Thyroid gland (tissue), 4 donors: ENCODE measurements around the gene RYR2. TPM values are rescaled to one million over a fixed set of nuclear protein-coding genes. Genes with fewer than 3 reads are reported as not detected.

Experiments
- DNase-seq, 2 donors: peaks; one replicate each; pipeline ENCODE4 v3.0.0-alpha.2; 2019
- H3K27ac ChIP-seq, 3 donors: fragments of 200-600 bp; sonication (generic); 1 replicate in 2 of 3; 2 replicates in 1 of 3; pipeline ENCODE4 v1.5.1; 2016 to 2019; ENCODE audit warnings: mild to moderate bottlenecking in 1 of 3, moderate library complexity in 1 of 3
- H3K27me3 ChIP-seq: fragments of 200-600 bp; sonication (generic); one replicate; pipeline ENCODE4 v1.5.1; 2019
- H3K36me3 ChIP-seq, 2 donors: fragments of 200-600 bp; sonication (generic); one replicate each; pipeline ENCODE4 v1.5.1; 2016 to 2019
- H3K4me1 ChIP-seq, 2 donors: fragments of 200-600 bp; sonication (generic); one replicate each; pipeline ENCODE4 v1.5.1; 2017 to 2019
- H3K4me3 ChIP-seq, 3 donors: fragments of 200-600 bp; sonication (generic); replicated peaks in 1 of 3; 1 replicate in 2 of 3; 2 replicates in 1 of 3; pipeline ENCODE4 v1.5.1; 2016; ENCODE audit warnings: mild to moderate bottlenecking in 1 of 3
- H3K9me3 ChIP-seq: fragments of 200-600 bp; sonication (generic); one replicate; pipeline ENCODE4 v1.5.1; 2017
- POLR2A ChIP-seq, 2 donors: fragments of 450-650 bp; IDR thresholded peaks; one replicate each; pipeline ENCODE4 v1.6.1; 2017; ENCODE audit warnings: antibody characterized with exemption in 2 of 2, mild to moderate bottlenecking in 2 of 2, moderate library complexity in 1 of 2
- WGBS, 2 donors: methylation state at CpG; one replicate each; pipeline ENCODE4 v1.1.5; 2017; 5-methylcytosine and 5-hydroxymethylcytosine counted together
- intact Hi-C: fragments of 100-400 bp; cut with DNase I; formaldehyde crosslinking; loops from one replicate; pipeline ENCODE4 v1.15.1; 2023
- total RNA-seq, 4 donors: library from RNA; depleted of rRNA; stranded (reverse); fragments of >200 nt; gene quantifications; one replicate each; pipeline ENCODE4 v1.2.3, GENCODE V29; 2016
- TF ChIP-seq, protein P1 (sequence below), 6 experiments: fragments of 200-600 bp in 3 of 6; fragments of 450-650 bp in 3 of 6; sonication (generic) in 3 of 6; IDR thresholded peaks; one replicate each; pipeline ENCODE4 v1.5.1; 2016 to 2019; ENCODE audit warnings: antibody characterized with exemption in 6 of 6, mild to moderate bottlenecking in 2 of 6, inconsistent platforms in 1 of 6, moderate library complexity in 1 of 6

RYR2 gene
- total RNA-seq, 4 donors from 2014 or later = 6.6 to 31.8 (median 28.2) TPM

DNA sequence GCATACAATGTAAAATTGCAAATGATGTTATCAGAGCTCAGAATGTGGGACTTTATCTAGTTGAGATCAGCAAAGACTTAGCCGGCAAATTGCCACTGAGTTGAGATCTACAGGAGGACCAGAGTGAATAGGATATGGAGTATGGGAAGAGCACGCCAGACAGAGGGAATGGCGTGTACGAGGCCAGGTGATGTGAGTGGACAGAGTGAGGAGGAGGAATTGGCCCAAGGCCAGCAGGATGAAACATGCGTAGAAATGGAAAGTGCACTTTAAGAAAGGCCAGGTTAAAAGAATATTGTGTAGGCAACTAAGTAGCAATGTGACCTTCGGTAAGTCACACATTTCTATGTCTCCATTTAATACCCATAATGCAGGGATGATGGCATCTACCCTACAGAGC lies 637.7 kb downstream of the RYR2 start:
- H3K4me3 ChIP-seq = no peak overlapping the region
- 90 to 95% methylated on average over 6 of the region's 6 CpGs for WGBS, 2 donors
- H3K36me3 ChIP-seq = no peaks in the 10 kb centered on the region
- no peaks in the 10 kb centered on the region for H3K27me3 ChIP-seq
- DNase-seq = no peak
- TF ChIP-seq, protein P1, sequence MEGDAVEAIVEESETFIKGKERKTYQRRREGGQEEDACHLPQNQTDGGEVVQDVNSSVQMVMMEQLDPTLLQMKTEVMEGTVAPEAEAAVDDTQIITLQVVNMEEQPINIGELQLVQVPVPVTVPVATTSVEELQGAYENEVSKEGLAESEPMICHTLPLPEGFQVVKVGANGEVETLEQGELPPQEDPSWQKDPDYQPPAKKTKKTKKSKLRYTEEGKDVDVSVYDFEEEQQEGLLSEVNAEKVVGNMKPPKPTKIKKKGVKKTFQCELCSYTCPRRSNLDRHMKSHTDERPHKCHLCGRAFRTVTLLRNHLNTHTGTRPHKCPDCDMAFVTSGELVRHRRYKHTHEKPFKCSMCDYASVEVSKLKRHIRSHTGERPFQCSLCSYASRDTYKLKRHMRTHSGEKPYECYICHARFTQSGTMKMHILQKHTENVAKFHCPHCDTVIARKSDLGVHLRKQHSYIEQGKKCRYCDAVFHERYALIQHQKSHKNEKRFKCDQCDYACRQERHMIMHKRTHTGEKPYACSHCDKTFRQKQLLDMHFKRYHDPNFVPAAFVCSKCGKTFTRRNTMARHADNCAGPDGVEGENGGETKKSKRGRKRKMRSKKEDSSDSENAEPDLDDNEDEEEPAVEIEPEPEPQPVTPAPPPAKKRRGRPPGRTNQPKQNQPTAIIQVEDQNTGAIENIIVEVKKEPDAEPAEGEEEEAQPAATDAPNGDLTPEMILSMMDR (IDR thresholded peaks at IDR 0.05) = no peak
- TF ChIP-seq POLR2A (IDR thresholded peaks at IDR 0.05) = no peak
- intact Hi-C loops = loop anchor here (5.0 kb wide), 1 partner anchor 123 kb away; no protein-coding TSS in a partner anchor
- no peak overlapping the region for H3K27ac ChIP-seq
- no peaks in the 10 kb centered on the region for H3K4me1 ChIP-seq
- H3K9me3 ChIP-seq = no peaks in the 10 kb centered on the region

DNA sequence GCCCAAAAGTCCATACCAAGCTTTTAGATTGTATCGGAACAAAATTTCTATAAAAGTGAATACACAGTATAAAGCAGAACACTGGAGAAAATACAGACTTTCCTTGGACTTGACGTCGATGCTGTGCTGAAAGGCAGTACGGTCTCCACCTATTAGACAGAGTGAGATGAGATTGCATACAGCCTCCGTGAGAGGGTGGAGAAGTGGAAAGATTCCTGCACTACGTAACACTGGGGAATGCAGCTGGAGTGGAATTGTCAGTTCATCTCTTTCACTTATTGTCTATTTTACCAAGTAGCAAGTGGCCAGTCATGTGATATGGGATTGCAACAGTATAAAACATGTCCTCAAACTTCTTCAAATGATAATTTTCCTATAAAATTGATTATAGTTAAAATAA lies 639.2 kb downstream of the RYR2 start:
- WGBS, 2 donors = 82 to 87% methylated on average over 6 of the region's 6 CpGs
- H3K36me3 ChIP-seq = no peaks in the 10 kb centered on the region
- intact Hi-C loops = loop anchor here (5.0 kb wide), 1 partner anchor 121 kb away; no protein-coding TSS in a partner anchor
- no peak overlapping the region for H3K4me3 ChIP-seq
- no peak for TF ChIP-seq POLR2A (IDR thresholded peaks at IDR 0.05)
- H3K27me3 ChIP-seq = no peaks in the 10 kb centered on the region
- H3K27ac ChIP-seq = no peak overlapping the region
- no peak for DNase-seq
- no peaks in the 10 kb centered on the region for H3K4me1 ChIP-seq
- no peaks in the 10 kb centered on the region for H3K9me3 ChIP-seq

DNA sequence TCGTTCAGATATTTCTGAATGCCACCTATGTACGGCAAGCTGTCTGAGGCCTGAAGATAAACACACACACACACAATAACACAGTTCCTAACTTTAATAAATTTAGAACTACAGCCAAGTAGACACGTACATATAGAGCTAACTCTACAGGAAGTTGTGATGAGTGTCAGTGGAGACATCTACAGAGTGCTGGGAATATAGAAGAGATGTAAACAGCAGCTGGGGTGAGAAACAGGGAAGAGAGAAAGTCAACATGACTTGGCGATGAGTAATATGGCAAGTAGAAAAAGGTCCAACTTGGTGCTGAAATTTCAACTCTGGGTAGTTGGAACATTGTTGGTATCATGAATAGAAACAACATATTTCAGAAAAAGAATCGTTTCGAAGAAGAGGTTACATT lies 642.3 kb downstream of the RYR2 start:
- DNase-seq = no peak
- Histone ChIP-seq H3K4me1 (peaks cover 0 to 6% of the 10 kb centered on the region in 2 donors), H3K27ac (no peak overlapping the region), H3K27me3 (no peaks in the 10 kb centered on the region), H3K9me3 (no peaks in the 10 kb centered on the region), H3K4me3 (no peak overlapping the region), H3K36me3 (no peaks in the 10 kb centered on the region)
- intact Hi-C loops = loop anchor here (5.0 kb wide), 1 partner anchor 118 kb away; no protein-coding TSS in a partner anchor
- TF ChIP-seq, protein P1 (IDR thresholded peaks at IDR 0.05) = no peak
- TF ChIP-seq POLR2A (IDR thresholded peaks at IDR 0.05) = no peak
- 95% methylated on average over 6 of the region's 6 CpGs for WGBS, 2 donors

DNA sequence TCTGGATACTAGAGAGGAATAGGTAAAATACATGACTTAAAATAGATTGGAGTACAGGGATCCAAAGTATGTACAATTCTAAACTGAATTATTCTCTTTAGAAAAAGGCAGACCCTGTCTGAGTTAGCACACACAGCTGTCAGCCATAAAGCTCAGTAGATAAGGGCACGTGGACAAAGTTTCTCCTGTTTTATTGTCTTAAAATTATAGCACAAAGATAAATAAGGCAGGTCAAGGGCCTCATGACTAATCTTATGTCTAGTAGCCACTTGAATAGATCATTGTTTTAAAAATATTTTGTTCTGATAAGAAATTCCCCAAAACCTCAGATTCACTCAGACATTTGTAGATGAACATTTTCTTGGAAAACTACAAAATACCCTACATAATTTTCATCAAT lies 643.6 kb downstream of the RYR2 start:
- Histone ChIP-seq H3K36me3 (no peaks in the 10 kb centered on the region), H3K4me1 (peaks cover 0 to 6% of the 10 kb centered on the region in 2 donors), H3K27ac (no peak overlapping the region), H3K27me3 (no peaks in the 10 kb centered on the region), H3K4me3 (no peak overlapping the region), H3K9me3 (no peaks in the 10 kb centered on the region)
- intact Hi-C loops = no loop called here
- no peak for TF ChIP-seq POLR2A (IDR thresholded peaks at IDR 0.05)
- TF ChIP-seq, protein P1 (IDR thresholded peaks at IDR 0.05) = no peak
- no peak for DNase-seq
- WGBS, 2 donors = 65 to 92% methylated on average over 1 of the region's 1 CpG

DNA sequence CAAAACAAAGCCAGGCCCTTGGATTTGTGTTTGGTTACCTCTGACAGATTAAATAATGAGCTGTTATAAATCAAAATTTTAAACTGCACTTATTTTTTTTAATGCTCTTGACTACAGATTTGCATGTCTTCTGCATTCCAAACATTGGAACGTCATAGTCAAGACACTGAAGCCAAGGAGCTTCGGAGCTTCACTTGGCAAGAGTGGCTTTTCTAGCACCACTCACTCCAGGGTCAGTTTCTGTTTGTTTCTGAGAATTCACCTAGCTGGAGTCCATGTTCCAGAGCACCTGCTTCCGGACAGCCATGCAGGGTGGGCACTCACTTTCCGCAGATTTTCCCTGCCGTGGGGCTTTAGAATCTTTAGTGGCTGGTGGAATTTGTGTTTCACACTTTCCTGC lies 645.8 kb downstream of the RYR2 start:
- peak overlapping the region in 1 of 3 donors; percentile 29 for H3K27ac ChIP-seq
- 26 to 28% methylated on average over 5 of the region's 5 CpGs for WGBS, 2 donors

More for the DNA sequence above, 645.8 kb downstream of the RYR2 start:
- H3K27me3 ChIP-seq = no peaks in the 10 kb centered on the region
- no peaks in the 10 kb centered on the region for H3K36me3 ChIP-seq
- intact Hi-C loops = no loop called here
- TF ChIP-seq, protein P1 (IDR thresholded peaks at IDR 0.05) = no peak
- no peak for TF ChIP-seq POLR2A (IDR thresholded peaks at IDR 0.05)
- no peak overlapping the region for H3K4me3 ChIP-seq
- peaks cover 0 to 6% of the 10 kb centered on the region in 2 donors for H3K4me1 ChIP-seq
- peak; percentile 41 to 45 for DNase-seq
- H3K9me3 ChIP-seq = no peaks in the 10 kb centered on the region
